ENCODE measurements around the gene SERGEF.

- TF ChIP-seq CTCF (IDR thresholded peaks at IDR 0.05; ENCODE audit: low read depth, low read length, poor library complexity, severe bottlenecking) (no peak), EZH2phosphoT487 (IDR thresholded peaks at IDR 0.05; ENCODE audit: borderline replicate concordance, low read length) (no peak)
Observed at GRCh38 chr11:17931595-17931994, 81.3 kb downstream of the SERGEF start.
